Activated T-cell treated with anti-CD3 and anti-CD28 coated beads, Interleukin-2, amount 50 U/mL, for 24 hours (primary cell): Measurements from ENCODE around the gene ZNF783.

Experiments used
- DNase-seq: peaks from one replicate; pipeline ENCODE4 v3.0.0-alpha.2; 2020
- H3K27ac Mint-ChIP-seq: 2 replicates; pipeline ENCODE4 v1.8.0; 2020; ENCODE audit warnings: mild to moderate bottlenecking, mixed read lengths
- H3K27me3 Mint-ChIP-seq: 2 replicates; pipeline ENCODE4 v1.8.0; 2020; ENCODE audit warnings: mixed read lengths
- H3K36me3 Mint-ChIP-seq: 2 replicates; pipeline ENCODE4 v1.8.0; 2020; ENCODE audit warnings: low read depth, mixed read lengths
- H3K4me1 Mint-ChIP-seq: 2 replicates; pipeline ENCODE4 v1.8.0; 2020; ENCODE audit warnings: low read depth, mixed read lengths
- H3K4me3 Mint-ChIP-seq: 2 replicates; pipeline ENCODE4 v1.8.0; 2020; ENCODE audit warnings: mild to moderate bottlenecking, moderate library complexity, mixed read lengths
- H3K9me3 Mint-ChIP-seq: 2 replicates; pipeline ENCODE4 v1.8.0; 2020; ENCODE audit warnings: mixed read lengths

The ZNF783 gene

DNA sequence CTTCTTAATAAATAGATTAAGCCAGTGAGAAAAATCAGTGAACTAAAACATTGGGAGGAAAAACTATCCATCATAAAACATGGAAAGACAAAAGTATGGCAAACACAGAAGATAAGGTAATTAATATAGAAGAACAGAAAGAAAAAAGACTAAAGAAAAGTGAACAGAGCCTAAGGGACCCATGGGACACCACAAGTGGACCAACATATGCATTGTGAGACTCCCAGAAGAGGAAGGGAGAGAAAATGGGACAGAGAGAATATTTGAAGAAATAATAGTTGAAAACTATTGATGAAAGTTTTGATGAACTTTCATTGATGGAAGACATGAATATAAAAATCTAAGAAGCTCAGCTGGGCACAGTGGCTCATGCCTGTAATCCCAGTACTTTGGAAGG lies 71.3 kb downstream of the ZNF783 start:
- Mint-ChIP-seq H3K9me3 (peaks cover 3% of the 10 kb centered on the region), H3K27ac (no peak overlapping the region), H3K4me3 (no peak overlapping the region), H3K4me1 (no peaks in the 10 kb centered on the region), H3K36me3 (no peaks in the 10 kb centered on the region), H3K27me3 (peaks cover 9% of the 10 kb centered on the region)
- no peak for DNase-seq

DNA sequence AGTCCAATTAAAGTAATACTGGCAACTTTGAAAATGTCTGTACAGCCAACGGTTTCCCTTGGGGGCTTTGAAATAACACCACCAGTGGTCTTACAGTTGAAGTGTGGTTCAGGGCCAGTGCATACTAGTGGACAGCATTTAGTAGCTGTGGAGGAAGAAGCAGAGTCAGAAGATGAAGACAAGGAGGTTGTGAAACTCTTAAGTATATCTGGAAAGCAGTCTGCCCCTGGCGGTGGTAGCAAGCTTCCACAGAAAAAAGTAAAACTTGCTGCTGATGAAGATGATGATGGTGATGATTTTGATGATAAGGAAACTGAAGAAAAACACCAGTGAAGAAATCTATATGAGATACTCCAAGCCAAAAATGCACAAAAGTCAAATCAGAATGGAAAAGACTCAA lies 72.2 kb downstream of the ZNF783 start:
- H3K36me3 Mint-ChIP-seq, result no peaks in the 10 kb centered on the region
- no peak overlapping the region for H3K4me3 Mint-ChIP-seq
- peaks cover 9% of the 10 kb centered on the region for H3K27me3 Mint-ChIP-seq
- no peak overlapping the region for H3K27ac Mint-ChIP-seq
- H3K4me1 Mint-ChIP-seq, result no peaks in the 10 kb centered on the region
- H3K9me3 Mint-ChIP-seq, result peaks cover 3% of the 10 kb centered on the region
- DNase-seq, result no peak
